ENCODE measurements around the gene SYNPO2L.
"Not testable (repeated sequence)": the region's sequence is repeated elsewhere in the genome, so short reads cannot be mapped to it uniquely, and the experiment has no call there.

SYNPO2L gene

GRCh38 chr10:73655990-73656298, at the start of gene SYNPO2L:
Gene SYNPO2L (minus strand): TSS chr10:73656029. CDS start chr10:73655922, 107 bp downstream.
- DNase-seq = no peak

GRCh38 chr10:73703924-73704323, 48.1 kb upstream of the SYNPO2L start:
- DNase-seq = not testable (repeated sequence)

- not testable (repeated sequence) for DNase-seq
Measured at GRCh38 chr10:73698819-73699218, 43.0 kb upstream of the SYNPO2L start.

- DNase-seq = not testable (repeated sequence)
Measured at GRCh38 chr10:73697675-73698159, 41.9 kb upstream of the SYNPO2L start, which contains the start of gene AGAP5. Gene AGAP5 (minus strand): TSS chr10:73698109. CDS start chr10:73697755, 354 bp downstream.

GRCh38 chr10:73695302-73695701, 39.5 kb upstream of the SYNPO2L start:
- not testable (repeated sequence) for DNase-seq

- not testable (repeated sequence) for DNase-seq
Measured at GRCh38 chr10:73690755-73691154, 34.9 kb upstream of the SYNPO2L start.

GRCh38 chr10:73689596-73689995, 33.8 kb upstream of the SYNPO2L start:
- DNase-seq = not testable (repeated sequence)

- not testable (repeated sequence) for DNase-seq
Measured at GRCh38 chr10:73687641-73688040, 31.8 kb upstream of the SYNPO2L start.

GRCh38 chr10:73674546-73674945, 18.7 kb upstream of the SYNPO2L start:
- DNase-seq = not testable (repeated sequence)

GRCh38 chr10:73668378-73668777, 12.5 kb upstream of the SYNPO2L start:
- DNase-seq = not testable (repeated sequence)

- DNase-seq = not testable (repeated sequence)
Measured at GRCh38 chr10:73666153-73666809, 10.5 kb upstream of the SYNPO2L start.

- DNase-seq = not testable (repeated sequence)
Measured at GRCh38 chr10:73665581-73665980, 9.8 kb upstream of the SYNPO2L start.

GRCh38 chr10:73664156-73665040, 8.6 kb upstream of the SYNPO2L start:
- not testable (repeated sequence) for DNase-seq

GRCh38 chr10:73663621-73664020, 7.8 kb upstream of the SYNPO2L start:
- DNase-seq = not testable (repeated sequence)

- not testable (repeated sequence) for DNase-seq
Measured at GRCh38 chr10:73662705-73663104, 6.9 kb upstream of the SYNPO2L start.

GRCh38 chr10:73655257-73655989, 406 bp downstream of the SYNPO2L start:
- DNase-seq = no peak

GRCh38 chr10:73653701-73654100, 2.1 kb downstream of the SYNPO2L start:
- DNase-seq = no peak

GRCh38 chr10:73653195-73653594, 2.6 kb downstream of the SYNPO2L start:
- no peak for DNase-seq

GRCh38 chr10:73650537-73651331, 5.1 kb downstream of the SYNPO2L start:
- no peak for DNase-seq

- no peak for DNase-seq
Measured at GRCh38 chr10:73649876-73650536, 5.8 kb downstream of the SYNPO2L start.

GRCh38 chr10:73648975-73649829, 6.6 kb downstream of the SYNPO2L start:
- DNase-seq = no peak
